GM12891 (cell line): ENCODE results near the gene NAA60.

Source experiments
- PAX5 ChIP-seq: IDR thresholded peaks from 2 replicates; pipeline ENCODE4 v1.6.1; 2011; ENCODE audit warnings: low read length, moderate library complexity, mild to moderate bottlenecking; ENCODE audit not compliant: insufficient read depth, severe bottlenecking
- POLR2A ChIP-seq: IDR thresholded peaks from 2 replicates; pipeline ENCODE4 v1.6.1; 2011; ENCODE audit warnings: low read depth, low read length, control low read depth
- POLR2AphosphoS5 ChIP-seq: IDR thresholded peaks from 2 replicates; pipeline ENCODE4 v1.6.1; 2011; ENCODE audit warnings: low read depth, low read length, control low read depth

- TF ChIP-seq POLR2AphosphoS5 (no peak), POLR2A (no peak), PAX5 (no peak)
Observed at GRCh38 chr16:3528406-3528805, 84.9 kb downstream of the NAA60 start.
